Keratinocyte (primary cell): ENCODE results near the gene ASTN2. TPM values are rescaled to one million over a fixed set of nuclear protein-coding genes. Genes with fewer than 3 reads are reported as not detected.

Source experiments
- DNase-seq: peaks from one replicate; pipeline ENCODE4 v3.0.0-alpha.2; 2011; ENCODE audit warnings: low read depth, missing footprints, low spot score
- FAIRE-seq: peaks from 2 replicates; lab custom pipeline; 2011; peaks lifted over from hg19 to GRCh38; lab: Jason Lieb, UNC
- H2AFZ ChIP-seq: 2 replicates; pipeline ENCODE4 v1.6.0; 2012; ENCODE audit warnings: low read length, control low read depth, inconsistent platforms; ENCODE audit not compliant: control insufficient read depth
- H3K27ac ChIP-seq: 2 replicates; pipeline ENCODE4 v1.5.1; 2011; ENCODE audit warnings: low read length; ENCODE audit not compliant: control insufficient read depth, insufficient read depth
- H3K27me3 ChIP-seq: 3 replicates; pipeline ENCODE4 v1.6.0; 2011; ENCODE audit warnings: low read length; ENCODE audit not compliant: control insufficient read depth, insufficient read depth; ENCODE audit errors: extremely low read depth
- H3K36me3 ChIP-seq, 2 experiments: 2 replicates in 1 of 2; 3 replicates in 1 of 2; pipeline ENCODE4 v1.5.1; 2011; ENCODE audit warnings: low read length in 2 of 2, mild to moderate bottlenecking in 1 of 2; ENCODE audit not compliant: control insufficient read depth in 2 of 2, insufficient read depth in 2 of 2; ENCODE audit errors: extremely low read depth in 1 of 2
- H3K4me1 ChIP-seq: 3 replicates; pipeline ENCODE4 v1.5.1; 2011; ENCODE audit warnings: low read length; ENCODE audit not compliant: control insufficient read depth, insufficient read depth; ENCODE audit errors: extremely low read depth
- H3K4me2 ChIP-seq: 3 replicates; pipeline ENCODE4 v1.6.0; 2011; ENCODE audit warnings: low read depth, low read length; ENCODE audit not compliant: control insufficient read depth, insufficient read depth; ENCODE audit errors: extremely low read depth
- H3K4me3 ChIP-seq, 3 experiments: fragments of 200-600 bp in 1 of 3; sonication (generic) in 1 of 3; 2 replicates in 2 of 3; 3 replicates in 1 of 3; pipeline ENCODE4 v1.5.1; 2011 to 2016; ENCODE audit warnings: low read length in 3 of 3, mild to moderate bottlenecking in 3 of 3, control low read depth in 2 of 3, inconsistent platforms in 1 of 3, low read depth in 1 of 3, mixed read lengths in 1 of 3, mixed run types in 1 of 3, moderate library complexity in 1 of 3; ENCODE audit not compliant: control insufficient read depth in 2 of 3, insufficient read depth in 2 of 3; ENCODE audit errors: extremely low read depth in 1 of 3
- H3K79me2 ChIP-seq: 2 replicates; pipeline ENCODE4 v1.6.0; 2012; ENCODE audit warnings: low read length; ENCODE audit not compliant: control insufficient read depth, insufficient read depth
- H3K9ac ChIP-seq: 3 replicates; pipeline ENCODE4 v1.6.0; 2011; ENCODE audit warnings: low read length; ENCODE audit not compliant: control insufficient read depth, insufficient read depth; ENCODE audit errors: extremely low read depth
- H3K9me1 ChIP-seq: 3 replicates; pipeline ENCODE4 v1.6.0; 2011; ENCODE audit warnings: low read length; ENCODE audit not compliant: control insufficient read depth, insufficient read depth; ENCODE audit errors: extremely low read depth
- H3K9me3 ChIP-seq: 2 replicates; pipeline ENCODE4 v1.5.1; 2012; ENCODE audit warnings: low read depth, low read length; ENCODE audit not compliant: control insufficient read depth
- H4K20me1 ChIP-seq: 3 replicates; pipeline ENCODE4 v1.6.0; 2011; ENCODE audit warnings: low read length; ENCODE audit not compliant: control insufficient read depth, insufficient read depth; ENCODE audit errors: extremely low read depth
- CTCF ChIP-seq, 3 experiments: IDR thresholded peaks in 1 of 3; conservative IDR thresholded peaks in 1 of 3; optimal IDR thresholded peaks in 1 of 3; 2 replicates in 2 of 3; 3 replicates in 1 of 3; pipeline versions ENCODE3 to v1.5.1; 2011; ENCODE audit warnings: low read length in 3 of 3, mild to moderate bottlenecking in 3 of 3, moderate library complexity in 2 of 3, control low read depth in 1 of 3, inconsistent platforms in 1 of 3; ENCODE audit not compliant: insufficient read depth in 2 of 3; ENCODE audit errors: extremely low read depth in 1 of 3
- EZH2 ChIP-seq: IDR thresholded peaks from one replicate; pipeline ENCODE4 v1.6.1; 2012; ENCODE audit warnings: inconsistent platforms, mild to moderate bottlenecking, low read length, moderate library complexity
- dilution Hi-C: fragments of 300-500 bp; cut with MboI; formaldehyde crosslinking; loops from one replicate; pipeline ENCODE4 v1.7.0; 2020; ENCODE audit warnings: low sequenced_read_pairs; ENCODE audit not compliant: extremely low pct_ligation_motif_present
- polyA plus RNA-seq, 5 experiments: library from polyadenylated mRNA; depleted of rRNA in 3 of 5; stranded (reverse) in 3 of 5; stranded (forward) in 1 of 5; unstranded in 1 of 5; fragments of >200 nt; gene quantifications; 1 replicate in 1 of 5; 2 replicates in 3 of 5; 3 replicates in 1 of 5; pipeline versions ENCODE4 v1.2.1 to v1.2.3, GENCODE V29; 2011 to 2012; ENCODE audit warnings: missing spikeins in 2 of 5, low read depth in 1 of 5, low replicate concordance in 1 of 5

ASTN2 gene
- polyA plus RNA-seq, 1 donor (not counting 4 experiments of a cell fraction or from before 2014, with no cell fraction given) = 0.31 TPM

- no peaks in the 10 kb centered on the region for H3K9me3 ChIP-seq
- FAIRE-seq (no peak), DNase-seq (no peak)
- TF ChIP-seq CTCF (optimal IDR thresholded peaks at IDR 0.05 in 1 of 3, IDR thresholded peaks at IDR 0.05 in 1 of 3, conservative IDR thresholded peaks at IDR 0.05 in 1 of 3; ENCODE audit: extremely low read depth in 1 of 3, insufficient read depth in 2 of 3, low read length in 3 of 3) = no peak
- no peak for TF ChIP-seq EZH2
- no peak overlapping the region for H2AFZ ChIP-seq
- H3K9me1 ChIP-seq = no peaks in the 10 kb centered on the region
- H3K4me2 ChIP-seq = no peak overlapping the region
- H3K79me2 ChIP-seq = no peaks in the 10 kb centered on the region
- H3K36me3 ChIP-seq = no peaks in the 10 kb centered on the region
- no peak overlapping the region for H3K27ac ChIP-seq
- dilution Hi-C loops = no loop called here
- no peak overlapping the region for H3K9ac ChIP-seq
- no peaks in the 10 kb centered on the region for H3K27me3 ChIP-seq
- H3K4me1 ChIP-seq = no peaks in the 10 kb centered on the region
- no peaks in the 10 kb centered on the region for H4K20me1 ChIP-seq
- H3K4me3 ChIP-seq = no peak overlapping the region
These were observed 172.8 kb downstream of the ASTN2 start for GRCh38 chr9:117242082-117242481.

- Histone ChIP-seq H3K36me3 (no peaks in the 10 kb centered on the region), H3K9me1 (no peaks in the 10 kb centered on the region), H3K4me1 (no peaks in the 10 kb centered on the region), H3K27me3 (no peaks in the 10 kb centered on the region), H3K27ac (no peak overlapping the region), H3K9me3 (no peaks in the 10 kb centered on the region), H3K4me2 (no peak overlapping the region), H4K20me1 (no peaks in the 10 kb centered on the region), H3K79me2 (no peaks in the 10 kb centered on the region), H3K9ac (no peak overlapping the region), H3K4me3 (no peak overlapping the region), H2AFZ (no peak overlapping the region)
- dilution Hi-C loops = no loop called here
- no peak for TF ChIP-seq EZH2
- no peak for TF ChIP-seq CTCF (optimal IDR thresholded peaks at IDR 0.05 in 1 of 3, IDR thresholded peaks at IDR 0.05 in 1 of 3, conservative IDR thresholded peaks at IDR 0.05 in 1 of 3; ENCODE audit: extremely low read depth in 1 of 3, insufficient read depth in 2 of 3, low read length in 3 of 3)
- no peak for DNase-seq
- FAIRE-seq = no peak
These were observed 175.4 kb downstream of the ASTN2 start for GRCh38 chr9:117239428-117239827.
